Adrenal gland (tissue), 12 donors: ENCODE measurements around the gene LRRC25. TPM values are rescaled to one million over a fixed set of nuclear protein-coding genes. Genes with fewer than 3 reads are reported as not detected.
A peak's percentile ranks its signal among the peaks of the same experiment; 100 is the strongest.

Source experiments
- DNase-seq, 7 donors: peaks; one replicate each; pipeline ENCODE4 v3.0.0-alpha.2; 2019 to 2020
- H3K27ac ChIP-seq, 5 donors: fragments of 200-600 bp; sonication (generic) in 4 of 5; 1 replicate in 3 of 5; 2 replicates in 2 of 5; pipeline versions ENCODE4 v1.5.1 to v1.8.0; 2016 to 2020; ENCODE audit warnings: mild to moderate bottlenecking in 1 of 5
- H3K27me3 ChIP-seq: fragments of 200-600 bp; 2 replicates; pipeline ENCODE4 v1.8.0; 2021
- H3K36me3 ChIP-seq, 2 donors: fragments of 200-600 bp; replicated peaks in 1 of 2; 1 replicate in 1 of 2; 2 replicates in 1 of 2; pipeline versions ENCODE4 v1.5.1 to v1.8.0; 2018 to 2022
- H3K4me1 ChIP-seq, 2 donors: fragments of 200-600 bp; replicated peaks in 1 of 2; 1 replicate in 1 of 2; 2 replicates in 1 of 2; pipeline versions ENCODE4 v1.5.1 to v1.8.0; 2018 to 2021
- H3K4me3 ChIP-seq, 4 donors: fragments of 200-600 bp; sonication (generic) in 3 of 4; one replicate each; pipeline ENCODE4 v1.5.1; 2016 to 2018
- H3K9me3 ChIP-seq, 3 donors: fragments of 200-600 bp; sonication (generic) in 1 of 3; replicated peaks in 1 of 3; 1 replicate in 2 of 3; 2 replicates in 1 of 3; pipeline versions ENCODE4 v1.5.1 to v1.8.0; 2016 to 2021
- CTCF ChIP-seq, 6 experiments: fragments of 450-650 bp in 4 of 6; fragments of 200-600 bp in 2 of 6; sonication (generic) in 1 of 6; IDR thresholded peaks; 1 replicate in 5 of 6; 2 replicates in 1 of 6; pipeline versions ENCODE4 v1.5.1 to v1.8.0; 2016 to 2021; ENCODE audit warnings: antibody characterized with exemption in 6 of 6, mild to moderate bottlenecking in 2 of 6, moderate library complexity in 1 of 6
- POLR2A ChIP-seq, 2 donors: fragments of 450-650 bp; IDR thresholded peaks; one replicate each; pipeline ENCODE4 v1.6.1; 2017; ENCODE audit warnings: antibody characterized with exemption in 2 of 2, mild to moderate bottlenecking in 2 of 2, moderate library complexity in 1 of 2
- WGBS, 4 donors: extraction: QIAGEN DNeasy Blood & Tissue Kit in 2 of 4; methylation state at CpG; one replicate each; pipeline versions ENCODE4 v1.1.5 to v1.1.7; 2013 to 2017; 5-methylcytosine and 5-hydroxymethylcytosine counted together
- intact Hi-C, 2 donors: fragments of 100-400 bp; cut with DNase I; formaldehyde crosslinking; loops; one replicate each; pipeline versions ENCODE4 v1.14.1 to v1.15.0; 2022 to 2023
- polyA plus RNA-seq, 3 donors: library from polyadenylated mRNA; stranded (reverse); fragments of 200-250 nt in 2 of 3; fragments of 350-450 nt in 1 of 3; fragmentation: Illumina TruSeq in 1 of 3; extraction: RNeasy Lipid Tissue Mini Kit (QIAGEN cat#74804) in 1 of 3; gene quantifications; one replicate each; pipeline ENCODE4 v1.2.3, GENCODE V29; 2013 to 2014
- total RNA-seq, 9 donors: library from RNA; depleted of rRNA in 4 of 9; stranded (reverse); fragments of >200 nt in 4 of 9; fragments of 120-200 nt in 1 of 9; fragmentation: NEBNext Ultra II Directional in 1 of 9; extraction: Animal tissue kit (Norgen Biotek cat#: 25700) in 1 of 9; gene quantifications; one replicate each; pipeline versions ENCODE4 v1.1.0 to v1.2.4, GENCODE V29; 2013 to 2023
- donor health status: healthy with polysubstance abuse.
- donor health status: Bipolar disorder and iron deficiency.
- donor health status: DM: yes; HTN: yes; CAD: no.
- donor health status: DM: no; HTN: no; CAD: no.
- donor health status: DM: no; HTN: no; CAD: no.
- donor health status: DM: yes; HTN: yes; CAD: no.

Gene LRRC25
- total and polyA plus RNA-seq, 12 donors, result 1.5 to 38.2 (median 17.0) TPM

GRCh38 chr19:18386543-18387271, 10.7 kb downstream of the LRRC25 start:
- no peaks in the 10 kb centered on the region for H3K27me3 ChIP-seq
- no peak for TF ChIP-seq CTCF (IDR thresholded peaks at IDR 0.05)
- no peak for TF ChIP-seq POLR2A (IDR thresholded peaks at IDR 0.05)

GRCh38 chr19:18385675-18386542, 11.5 kb downstream of the LRRC25 start, which contains the start of gene GDF15:
Gene GDF15 (plus strand): TSS chr19:18386158. CDS start chr19:18386190, 32 bp downstream.
- WGBS, 4 donors, result 32 to 40% (median 38%) methylated on average over 4 to 33 of the region's 33 CpGs
- peak within 1 kb of the TSS in 1 of 4 donors; percentile 5 for H3K4me3 ChIP-seq
- DNase-seq, result peak in 5 of 7 donors; percentile 50 to 76 (median 61)

More at GRCh38 chr19:18386543-18387271, 10.7 kb downstream of the LRRC25 start:
- no peaks in the 10 kb centered on the region for H3K9me3 ChIP-seq
- WGBS, 4 donors, result 73 to 85% (median 84%) methylated on average over 12 to 14 of the region's 14 CpGs
- no peak overlapping the region for H3K27ac ChIP-seq
- intact Hi-C loops, result loop anchor here in 1 of 2 donors (5.0 kb wide), 1 partner anchor 39 kb away; no protein-coding TSS in a partner anchor
- peak overlapping the region in 1 of 4 donors; percentile 5 for H3K4me3 ChIP-seq
- peaks cover 0 to 7% of the 10 kb centered on the region in 2 donors for H3K4me1 ChIP-seq
- DNase-seq, result no peak
- H3K36me3 ChIP-seq, result no peaks in the 10 kb centered on the region

GRCh38 chr19:18385359-18385674, 12.1 kb downstream of the LRRC25 start:
- WGBS, 4 donors, result 93 to 97% (median 95%) methylated on average over 3 of the region's 3 CpGs

More at GRCh38 chr19:18385675-18386542, 11.5 kb downstream of the LRRC25 start, which contains the start of gene GDF15:
- H3K36me3 ChIP-seq, result no peaks in the 10 kb centered on the region
- peak; percentile 28 to 53 (median 40) for TF ChIP-seq CTCF (IDR thresholded peaks at IDR 0.05)
- peak in 1 of 2 donors; percentile 49 for TF ChIP-seq POLR2A (IDR thresholded peaks at IDR 0.05)
- no peaks in the 10 kb centered on the region for H3K9me3 ChIP-seq
- no peak within 1 kb of the TSS for H3K27ac ChIP-seq
- peaks cover 0 to 7% of the 10 kb centered on the region in 2 donors for H3K4me1 ChIP-seq
- intact Hi-C loops, result loop anchor here in 1 of 2 donors (5.0 kb wide), 1 partner anchor 39 kb away; no protein-coding TSS in a partner anchor
- H3K27me3 ChIP-seq, result no peaks in the 10 kb centered on the region

More at GRCh38 chr19:18385359-18385674, 12.1 kb downstream of the LRRC25 start:
- Histone ChIP-seq H3K9me3 (no peaks in the 10 kb centered on the region), H3K27ac (no peak overlapping the region), H3K36me3 (no peaks in the 10 kb centered on the region), H3K4me3 (no peak overlapping the region), H3K27me3 (no peaks in the 10 kb centered on the region), H3K4me1 (peaks cover 5 to 13% of the 10 kb centered on the region in 2 donors)
- DNase-seq, result no peak
- TF ChIP-seq CTCF (IDR thresholded peaks at IDR 0.05) (no peak), POLR2A (IDR thresholded peaks at IDR 0.05) (no peak)
- intact Hi-C loops, result loop anchor here in 1 of 2 donors (5.0 kb wide), 1 partner anchor 38 kb away; no protein-coding TSS in a partner anchor
